HepG2 (cell line): ENCODE measurements around the gene KRTDAP.

Experiments
- CTCF ChIP-seq: sonication (generic); formaldehyde crosslinking; IDR thresholded peaks from 2 replicates; pipeline ENCODE4 v1.5.0; 2020; ENCODE audit warnings: mild to moderate bottlenecking, missing genetic modification reagents, moderate library complexity
- TAF1 ChIP-seq: sonication (generic); formaldehyde crosslinking; IDR thresholded peaks from 2 replicates; pipeline ENCODE4 v1.4.0; 2020; ENCODE audit warnings: missing genetic modification reagents
- ZNF644 ChIP-seq: IDR thresholded peaks from 2 replicates; pipeline ENCODE4 v1.6.1; 2016; ENCODE audit warnings: low read depth

DNA sequence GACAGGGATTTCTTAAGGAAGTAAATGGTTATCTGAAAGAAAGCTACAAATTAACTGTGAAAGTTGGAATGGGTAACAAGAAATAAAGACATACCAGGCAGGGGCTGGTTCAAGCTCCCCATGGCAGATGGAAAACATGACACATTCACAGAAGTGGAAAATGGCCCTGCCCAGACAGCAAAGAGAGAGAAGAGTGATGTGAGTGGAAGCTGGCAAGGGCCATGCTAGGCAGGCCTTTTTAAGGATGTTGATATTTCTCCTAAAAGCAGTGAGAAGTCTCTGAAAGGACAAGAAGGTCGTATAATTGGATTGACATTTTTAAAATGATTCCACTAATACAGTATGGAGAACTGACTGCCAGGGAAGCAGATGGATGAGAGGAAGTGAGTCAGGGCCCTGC, 45.5 kb downstream of the KRTDAP start:
- TF ChIP-seq ZNF644 (CRISPR knock-in tag) (no peak), CTCF (CRISPR knock-in tag) (no peak), TAF1 (no peak)
